ENCODE measurements around the gene NCAPH2. TPM values are rescaled to one million over a fixed set of nuclear protein-coding genes. Genes with fewer than 3 reads are reported as not detected.

The NCAPH2 gene
- total and polyA plus RNA-seq, 2 of the 13 experiments (the other 11 are each of a cell fraction or from before 2014, with no cell fraction given) = 28.1 to 64.4 TPM

DNA sequence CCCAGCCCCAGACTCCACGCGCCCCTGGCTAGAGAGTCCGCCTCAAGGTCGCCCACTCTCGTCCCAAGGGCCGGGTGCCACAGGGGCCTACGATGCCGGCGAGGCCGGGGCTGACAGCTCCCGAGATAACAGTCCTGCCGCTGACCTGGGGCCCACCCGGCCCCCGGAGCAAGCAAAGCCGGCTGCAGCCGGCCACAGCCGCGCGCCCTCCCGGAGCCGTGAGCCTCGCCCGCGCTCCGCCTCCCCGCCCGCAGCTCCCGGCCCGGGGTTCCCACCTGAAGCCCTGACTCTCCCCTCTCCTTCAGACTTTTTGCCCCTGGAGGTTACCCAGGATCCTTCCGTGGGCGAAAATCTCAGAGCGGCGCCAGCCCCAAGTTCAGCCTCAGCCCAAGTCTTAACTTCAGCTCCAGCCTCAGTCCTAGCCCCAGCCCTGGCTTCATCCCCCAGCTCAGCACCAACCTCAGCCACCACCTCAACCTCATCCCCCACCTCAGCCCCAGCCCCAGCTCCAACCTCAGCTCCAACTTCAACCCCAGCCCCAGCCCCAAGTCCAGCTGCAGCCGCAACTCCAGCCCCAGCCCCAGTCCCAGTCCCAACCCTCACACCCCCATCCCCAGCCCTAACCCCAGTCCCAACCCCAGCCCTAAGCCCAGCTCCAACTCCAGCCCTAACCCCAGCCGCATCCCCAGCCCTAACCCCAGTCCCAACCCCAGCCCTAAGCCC, 39.4 kb downstream of the NCAPH2 start:
- Histone ChIP-seq H3K4me3 (replicated peaks in 1 of 3; ENCODE audit: insufficient read depth in 1 of 3, low read depth in 2 of 3, low read length in 3 of 3) (peak overlapping the region in 2 of 3 experiments; percentile 16 to 48; a peak in 2 of 6 replicates), H3K9ac (ENCODE audit: insufficient read depth, low read depth, low read length) (no peak overlapping the region), H3K27me3 (ENCODE audit: control insufficient read depth in 1 of 2, insufficient read depth in 2 of 2, low read length in 2 of 2) (peaks cover 3 to 30% of the 10 kb centered on the region in 2 experiments), H3K9me3 (ENCODE audit: low read length) (no peaks in the 10 kb centered on the region), H2AFZ (ENCODE audit: low read length) (no peak overlapping the region), H3K79me2 (ENCODE audit: insufficient read depth, low read length) (no peaks in the 10 kb centered on the region), H3K4me2 (ENCODE audit: low read depth, low read length) (peak overlapping the region; percentile 36; the same call in 1 of the 2 replicates), H4K20me1 (ENCODE audit: insufficient read depth, low read length) (no peaks in the 10 kb centered on the region), H3K36me3 (replicated peaks in 1 of 2; ENCODE audit: control insufficient read depth in 1 of 2, insufficient read depth in 2 of 2, low read length in 2 of 2) (no peaks in the 10 kb centered on the region), H3K27ac (ENCODE audit: extremely low read length, insufficient read depth, low read length) (no peak overlapping the region), H3K4me1 (ENCODE audit: insufficient read depth, low read length) (peaks cover 22% of the 10 kb centered on the region)
- no TSS peak for BruUV-seq (replicated peaks)
- FAIRE-seq (no peak), DNase-seq (ENCODE audit: low spot score) (no peak), ATAC-seq (peak; percentile 12)
- POLR2A ChIA-PET = interaction anchor here (0.9 to 4.2 kb wide), 7 partner anchors 8 to 40 kb away, joined by 3 to 34 read pairs (median 4); partner anchors contain the start of genes LMF2, NCAPH2, SCO2 and SYCE3
- in situ Hi-C loops (cut with HindIII; ENCODE audit: extremely low pct_ligation_motif_present, low pct_unique_long_range_greater_than_20kb) (no loop called here), intact Hi-C loops (cut with micrococcal nuclease; ENCODE audit: unreplicated experiment) (no loop called here)
- CTCF ChIA-PET (ENCODE audit: low intra/inter-chr PET ratio, low total read pairs) = no interaction called here
- TF ChIP-seq CENPBD1 (CRISPR knock-in tag; IDR thresholded peaks at IDR 0.05; ENCODE audit: borderline replicate concordance, low read depth) (no peak), ZNF207 (IDR thresholded peaks at IDR 0.05; ENCODE audit: borderline replicate concordance) (no peak), ZNF382 (CRISPR knock-in tag; IDR thresholded peaks at IDR 0.05; ENCODE audit: borderline replicate concordance) (no peak), HNRNPK (IDR thresholded peaks at IDR 0.05; ENCODE audit: low read depth, low read length, poor library complexity, severe bottlenecking) (peak; percentile 42), CENPX (CRISPR knock-in tag; IDR thresholded peaks at IDR 0.05) (no peak)
- TF ChIP-seq, protein P1, sequence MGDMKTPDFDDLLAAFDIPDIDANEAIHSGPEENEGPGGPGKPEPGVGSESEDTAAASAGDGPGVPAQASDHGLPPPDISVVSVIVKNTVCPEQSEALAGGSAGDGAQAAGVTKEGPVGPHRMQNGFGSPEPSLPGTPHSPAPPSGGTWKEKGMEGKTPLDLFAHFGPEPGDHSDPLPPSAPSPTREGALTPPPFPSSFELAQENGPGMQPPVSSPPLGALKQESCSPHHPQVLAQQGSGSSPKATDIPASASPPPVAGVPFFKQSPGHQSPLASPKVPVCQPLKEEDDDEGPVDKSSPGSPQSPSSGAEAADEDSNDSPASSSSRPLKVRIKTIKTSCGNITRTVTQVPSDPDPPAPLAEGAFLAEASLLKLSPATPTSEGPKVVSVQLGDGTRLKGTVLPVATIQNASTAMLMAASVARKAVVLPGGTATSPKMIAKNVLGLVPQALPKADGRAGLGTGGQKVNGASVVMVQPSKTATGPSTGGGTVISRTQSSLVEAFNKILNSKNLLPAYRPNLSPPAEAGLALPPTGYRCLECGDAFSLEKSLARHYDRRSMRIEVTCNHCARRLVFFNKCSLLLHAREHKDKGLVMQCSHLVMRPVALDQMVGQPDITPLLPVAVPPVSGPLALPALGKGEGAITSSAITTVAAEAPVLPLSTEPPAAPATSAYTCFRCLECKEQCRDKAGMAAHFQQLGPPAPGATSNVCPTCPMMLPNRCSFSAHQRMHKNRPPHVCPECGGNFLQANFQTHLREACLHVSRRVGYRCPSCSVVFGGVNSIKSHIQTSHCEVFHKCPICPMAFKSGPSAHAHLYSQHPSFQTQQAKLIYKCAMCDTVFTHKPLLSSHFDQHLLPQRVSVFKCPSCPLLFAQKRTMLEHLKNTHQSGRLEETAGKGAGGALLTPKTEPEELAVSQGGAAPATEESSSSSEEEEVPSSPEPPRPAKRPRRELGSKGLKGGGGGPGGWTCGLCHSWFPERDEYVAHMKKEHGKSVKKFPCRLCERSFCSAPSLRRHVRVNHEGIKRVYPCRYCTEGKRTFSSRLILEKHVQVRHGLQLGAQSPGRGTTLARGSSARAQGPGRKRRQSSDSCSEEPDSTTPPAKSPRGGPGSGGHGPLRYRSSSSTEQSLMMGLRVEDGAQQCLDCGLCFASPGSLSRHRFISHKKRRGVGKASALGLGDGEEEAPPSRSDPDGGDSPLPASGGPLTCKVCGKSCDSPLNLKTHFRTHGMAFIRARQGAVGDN (CRISPR knock-in tag; IDR thresholded peaks at IDR 0.05) = peak; percentile 16; the same call in 1 of the 2 replicates
- WGBS (ENCODE audit: low lambda C conversion rate) = 33% methylated on average over 9 of the region's 35 CpGs

All from HepG2 (cell line).